ENCODE measurements around the gene TP53AIP1. TPM values are rescaled to one million over a fixed set of nuclear protein-coding genes. Genes with fewer than 3 reads are reported as not detected.
A peak's percentile ranks its signal among the peaks of the same experiment; 100 is the strongest.

TP53AIP1 gene
- total and polyA plus RNA-seq, 2 experiments from 2014 or later = 0.17 to 0.23 TPM

DNA sequence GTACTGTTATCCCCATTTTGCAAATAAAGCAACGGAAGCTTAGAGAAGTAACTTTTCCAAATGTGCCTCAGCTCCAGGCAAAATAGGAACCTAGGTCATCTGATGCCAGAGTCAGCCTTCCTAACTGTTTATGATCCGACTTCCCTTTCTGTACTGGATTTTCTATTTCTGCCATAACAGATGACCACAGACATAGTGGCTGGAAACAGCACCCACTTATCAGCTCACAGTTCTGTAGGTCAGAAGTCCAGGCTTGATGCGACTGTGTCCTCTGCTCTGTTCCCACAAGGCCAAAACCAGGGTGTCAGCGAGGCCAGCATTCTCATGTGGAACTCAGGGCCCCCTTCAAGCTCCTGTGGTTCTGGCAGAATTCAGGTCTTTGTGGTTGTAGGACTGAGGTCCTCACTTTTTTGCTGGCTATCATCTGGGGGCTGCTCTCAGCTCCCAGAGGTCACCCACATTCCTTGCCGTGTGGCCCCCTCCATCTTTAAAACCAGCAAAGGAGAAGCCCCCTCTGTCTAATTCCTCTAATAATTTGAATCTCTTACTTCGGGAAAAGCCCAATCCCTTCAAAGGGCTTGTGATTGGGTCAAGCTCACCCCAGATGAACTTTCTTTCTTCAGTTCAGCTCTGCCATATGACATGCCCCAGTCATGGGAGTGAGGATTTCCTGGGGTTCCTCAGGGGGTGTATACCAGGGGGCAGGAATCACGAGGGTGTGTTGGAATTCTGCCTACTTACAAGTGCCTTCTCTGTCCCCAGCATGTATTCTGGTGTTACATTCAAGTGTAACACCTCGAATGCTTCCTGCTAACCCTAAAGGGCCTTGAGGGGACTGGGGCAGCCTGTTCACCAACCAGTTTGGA is 36.3 kb downstream of the TP53AIP1 start:
- no peaks in the 10 kb centered on the region for H3K9me3 ChIP-seq (ENCODE audit: low read depth)
- H3K4me1 ChIP-seq (ENCODE audit: insufficient read depth) = peaks cover 15% of the 10 kb centered on the region
- no peak overlapping the region for H3K27ac ChIP-seq
- no peaks in the 10 kb centered on the region for H3K79me2 ChIP-seq
- H4K20me1 ChIP-seq (ENCODE audit: insufficient read depth, poor library complexity, severe bottlenecking) = no peaks in the 10 kb centered on the region
- H3K4me2 ChIP-seq = peak overlapping the region; percentile 99
- no peaks in the 10 kb centered on the region for H3K9me2 ChIP-seq (replicated peaks; ENCODE audit: insufficient read depth)
- DNase-seq (ENCODE audit: low spot score) = no peak
- H3K27me3 ChIP-seq = peaks cover 42% of the 10 kb centered on the region
- TF ChIP-seq, protein P1, sequence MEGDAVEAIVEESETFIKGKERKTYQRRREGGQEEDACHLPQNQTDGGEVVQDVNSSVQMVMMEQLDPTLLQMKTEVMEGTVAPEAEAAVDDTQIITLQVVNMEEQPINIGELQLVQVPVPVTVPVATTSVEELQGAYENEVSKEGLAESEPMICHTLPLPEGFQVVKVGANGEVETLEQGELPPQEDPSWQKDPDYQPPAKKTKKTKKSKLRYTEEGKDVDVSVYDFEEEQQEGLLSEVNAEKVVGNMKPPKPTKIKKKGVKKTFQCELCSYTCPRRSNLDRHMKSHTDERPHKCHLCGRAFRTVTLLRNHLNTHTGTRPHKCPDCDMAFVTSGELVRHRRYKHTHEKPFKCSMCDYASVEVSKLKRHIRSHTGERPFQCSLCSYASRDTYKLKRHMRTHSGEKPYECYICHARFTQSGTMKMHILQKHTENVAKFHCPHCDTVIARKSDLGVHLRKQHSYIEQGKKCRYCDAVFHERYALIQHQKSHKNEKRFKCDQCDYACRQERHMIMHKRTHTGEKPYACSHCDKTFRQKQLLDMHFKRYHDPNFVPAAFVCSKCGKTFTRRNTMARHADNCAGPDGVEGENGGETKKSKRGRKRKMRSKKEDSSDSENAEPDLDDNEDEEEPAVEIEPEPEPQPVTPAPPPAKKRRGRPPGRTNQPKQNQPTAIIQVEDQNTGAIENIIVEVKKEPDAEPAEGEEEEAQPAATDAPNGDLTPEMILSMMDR (IDR thresholded peaks at IDR 0.05; ENCODE audit: poor library complexity) = no peak
- TF ChIP-seq EZH2 (IDR thresholded peaks at IDR 0.05; ENCODE audit: borderline replicate concordance) (no peak), EZH2phosphoT487 (IDR thresholded peaks at IDR 0.05; ENCODE audit: low read depth, severe bottlenecking, unreplicated experiment) (no peak)
- WGBS (ENCODE audit: low lambda C conversion rate, missing lambda C conversion rate) = 80% methylated on average over 8 of the region's 8 CpGs
- H3K36me3 ChIP-seq (replicated peaks; ENCODE audit: insufficient read depth, low read depth) = no peaks in the 10 kb centered on the region
- no peak overlapping the region for H3K4me3 ChIP-seq
- no peak overlapping the region for H2AFZ ChIP-seq

DNA sequence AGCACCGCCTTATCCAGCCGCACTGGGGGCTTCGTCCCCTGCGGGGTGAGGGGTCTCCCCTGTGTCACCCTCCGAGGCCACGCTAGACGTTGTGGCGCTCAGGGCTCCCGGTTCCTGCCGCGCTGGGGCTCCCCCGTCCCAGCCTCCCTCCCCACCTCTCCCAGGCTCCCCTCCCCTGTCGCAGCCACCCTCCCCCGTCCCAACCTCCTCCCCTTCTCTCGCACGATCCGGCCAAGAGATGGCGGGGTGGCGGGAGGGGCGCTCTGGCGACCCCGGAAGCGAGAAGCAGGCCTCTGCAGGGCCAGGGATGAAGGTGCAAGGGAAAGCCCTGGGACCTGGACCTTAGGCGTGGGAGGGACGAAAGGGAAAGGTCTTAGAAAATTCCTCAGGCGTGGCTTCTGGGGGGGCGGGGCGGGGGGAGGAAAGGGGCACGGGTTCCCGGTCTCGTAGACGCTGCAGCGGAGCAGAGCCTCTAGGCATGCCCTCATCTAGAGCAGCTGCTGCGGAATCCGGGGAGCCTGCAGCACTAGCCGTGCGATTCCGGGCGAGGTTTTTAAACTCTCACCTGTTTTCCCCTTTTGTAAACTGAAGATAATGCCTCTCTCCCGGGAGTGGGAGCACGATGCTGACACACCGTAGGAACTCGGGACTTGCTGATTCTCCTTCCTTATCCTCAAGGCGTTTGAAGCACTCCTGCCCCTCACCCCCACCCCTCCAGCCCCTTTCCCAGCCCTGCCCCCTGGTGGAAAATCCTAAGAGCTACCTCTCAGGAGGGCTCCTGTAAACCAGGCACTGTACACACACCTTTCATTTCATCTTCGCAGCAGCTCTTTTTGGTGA is 37.1 kb downstream of the TP53AIP1 start:
- 3% methylated on average over 28 of the region's 45 CpGs for WGBS (ENCODE audit: low lambda C conversion rate, missing lambda C conversion rate)
- Histone ChIP-seq H3K36me3 (replicated peaks; ENCODE audit: insufficient read depth, low read depth) (no peaks in the 10 kb centered on the region), H3K4me3 (peak overlapping the region; percentile 61), H3K4me2 (peak overlapping the region; percentile 99), H3K9me3 (ENCODE audit: low read depth) (no peaks in the 10 kb centered on the region), H3K79me2 (no peaks in the 10 kb centered on the region), H3K4me1 (ENCODE audit: insufficient read depth) (peaks cover 15% of the 10 kb centered on the region), H4K20me1 (ENCODE audit: insufficient read depth, poor library complexity, severe bottlenecking) (no peaks in the 10 kb centered on the region), H3K9me2 (replicated peaks; ENCODE audit: insufficient read depth) (no peaks in the 10 kb centered on the region), H2AFZ (peak overlapping the region; percentile 60), H3K27me3 (peaks cover 50% of the 10 kb centered on the region), H3K27ac (no peak overlapping the region)
- no peak for TF ChIP-seq EZH2phosphoT487 (IDR thresholded peaks at IDR 0.05; ENCODE audit: low read depth, severe bottlenecking, unreplicated experiment)
- TF ChIP-seq, protein P1 (IDR thresholded peaks at IDR 0.05; ENCODE audit: poor library complexity) = peak; percentile 54
- DNase-seq (ENCODE audit: low spot score) = peak; percentile 65

DNA sequence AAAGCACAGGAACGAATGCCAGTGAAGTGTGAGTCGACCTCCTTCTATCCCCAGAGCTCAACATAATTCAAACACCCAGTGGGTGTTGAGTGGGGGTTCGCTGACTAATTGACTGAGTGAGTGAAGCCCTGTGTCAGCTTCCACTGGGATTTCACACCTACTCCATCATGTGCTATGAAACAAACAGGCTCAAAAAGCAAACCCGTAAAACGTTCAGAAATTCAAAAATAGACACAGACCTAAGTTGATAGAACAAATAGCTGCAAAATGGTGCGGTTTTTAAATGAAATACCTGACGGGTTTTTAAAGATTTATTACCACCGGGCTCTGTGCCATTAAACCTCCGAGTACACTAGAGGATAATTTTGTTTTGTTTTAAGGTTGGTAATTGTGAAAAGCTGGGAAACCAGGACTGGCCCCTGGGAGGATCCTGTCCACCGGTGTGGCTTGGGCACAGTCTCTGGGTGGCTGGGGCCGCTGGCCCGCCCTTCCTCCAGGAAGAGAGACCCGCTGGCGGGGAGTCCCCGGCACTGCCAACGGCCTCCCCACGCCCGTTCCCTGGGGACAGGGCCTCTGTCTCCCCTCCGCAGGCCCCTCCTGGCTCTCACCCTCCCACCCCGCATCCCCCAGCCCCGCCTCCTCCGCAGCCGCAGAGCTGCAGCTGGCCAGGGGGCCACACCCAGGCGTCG is 37.9 kb downstream of the TP53AIP1 start:
- peak; percentile 38 for DNase-seq (ENCODE audit: low spot score)
- Histone ChIP-seq H3K4me2 (peak overlapping the region; percentile 99), H3K9me2 (replicated peaks; ENCODE audit: insufficient read depth) (no peaks in the 10 kb centered on the region), H3K9me3 (ENCODE audit: low read depth) (no peaks in the 10 kb centered on the region), H4K20me1 (ENCODE audit: insufficient read depth, poor library complexity, severe bottlenecking) (no peaks in the 10 kb centered on the region), H3K27ac (no peak overlapping the region), H3K27me3 (peaks cover 53% of the 10 kb centered on the region), H2AFZ (peak overlapping the region; percentile 60), H3K79me2 (no peaks in the 10 kb centered on the region), H3K4me3 (peak overlapping the region; percentile 61), H3K36me3 (replicated peaks; ENCODE audit: insufficient read depth, low read depth) (no peaks in the 10 kb centered on the region), H3K4me1 (ENCODE audit: insufficient read depth) (peaks cover 15% of the 10 kb centered on the region)
- TF ChIP-seq EZH2 (IDR thresholded peaks at IDR 0.05; ENCODE audit: borderline replicate concordance) = peak; percentile 76
- TF ChIP-seq EZH2phosphoT487 (IDR thresholded peaks at IDR 0.05; ENCODE audit: low read depth, severe bottlenecking, unreplicated experiment) = peak; percentile 38
- TF ChIP-seq, protein P1 (IDR thresholded peaks at IDR 0.05; ENCODE audit: poor library complexity) = no peak
- 9% methylated on average over 10 of the region's 25 CpGs for WGBS (ENCODE audit: low lambda C conversion rate, missing lambda C conversion rate)

Measured in hepatocyte (in vitro differentiated cells).